ENCODE data around the gene CCDC154.
"Not testable (repeated sequence)": the region's sequence is repeated elsewhere in the genome, so short reads cannot be mapped to it uniquely, and the experiment has no call there.

The CCDC154 gene

DNA sequence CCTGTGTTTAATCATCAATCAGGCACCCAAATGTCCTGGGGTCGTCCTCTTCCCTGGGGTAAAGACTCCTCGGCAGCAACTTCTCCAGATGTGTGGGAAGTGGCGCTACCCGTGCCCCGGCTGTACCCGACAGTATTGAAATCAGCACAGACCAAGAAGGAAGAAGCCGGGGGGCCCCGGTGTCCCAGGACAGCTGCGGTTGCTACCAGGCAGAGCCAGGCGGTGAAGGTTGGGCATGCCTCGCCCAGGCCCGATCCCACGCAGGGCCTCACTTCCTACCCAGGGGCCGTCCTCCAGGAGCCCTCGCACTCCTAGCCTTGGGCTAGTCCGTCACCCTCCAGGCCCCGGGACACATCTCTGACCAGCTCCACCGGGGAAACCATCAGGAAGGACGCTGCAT is 9.0 kb upstream of the CCDC154 start:
- no peak for DNase-seq (ENCODE audit: low read depth)

DNA sequence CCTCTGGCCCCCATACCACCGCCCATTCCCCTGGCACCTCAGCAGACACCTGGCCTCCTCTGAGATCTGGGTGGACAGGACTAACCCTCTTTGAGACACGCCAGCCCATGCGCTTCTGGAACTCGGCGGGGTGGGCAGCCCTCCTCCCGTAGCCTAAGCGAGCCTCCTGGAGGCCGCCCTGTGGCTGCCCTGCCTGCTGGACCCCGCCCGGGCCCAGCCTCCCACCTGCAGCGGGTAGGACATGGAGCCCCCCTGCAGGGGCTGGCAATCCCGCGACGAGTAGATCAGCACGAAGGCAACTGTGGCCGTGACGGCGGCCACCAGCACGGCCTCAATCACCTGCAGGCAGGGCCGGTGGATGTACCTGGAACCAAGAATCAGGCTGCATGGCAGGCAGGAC is 8.2 kb upstream of the CCDC154 start:
- no peak for DNase-seq (ENCODE audit: low read depth)

DNA sequence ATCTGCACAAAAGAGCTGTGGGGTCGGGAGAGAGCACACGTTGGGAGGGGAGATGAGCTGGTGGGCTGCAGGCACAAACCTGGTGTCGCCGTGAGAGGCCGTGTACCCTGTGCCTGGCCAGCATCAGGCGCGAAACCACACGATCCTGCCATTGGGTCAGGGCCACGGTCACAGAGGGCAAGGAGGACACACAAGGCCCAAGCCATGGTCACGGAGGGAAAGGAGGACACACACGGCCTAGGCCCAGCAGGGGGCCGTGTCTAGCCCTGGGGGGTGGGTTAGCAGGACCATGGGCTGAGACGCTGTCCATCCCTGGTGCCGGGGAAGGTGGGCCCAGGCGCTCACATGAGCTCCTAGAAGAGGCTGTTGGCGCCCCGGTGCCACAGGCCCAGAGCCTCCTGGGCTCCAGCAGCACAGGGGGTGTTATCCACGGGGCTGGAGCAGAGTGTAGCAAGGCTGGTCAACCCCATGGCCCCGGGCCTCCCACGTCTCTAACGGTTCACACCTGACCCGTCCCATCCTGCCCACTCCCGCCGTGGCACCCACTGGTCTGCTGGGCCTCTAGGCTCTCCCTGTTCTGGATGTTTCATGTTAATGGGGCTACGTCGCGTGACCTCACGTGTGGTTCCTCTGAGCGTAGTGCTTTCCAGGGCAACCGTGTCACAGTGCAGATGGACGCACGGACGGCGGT is 7.5 kb upstream of the CCDC154 start:
- no peak for DNase-seq (ENCODE audit: low read depth)

DNA sequence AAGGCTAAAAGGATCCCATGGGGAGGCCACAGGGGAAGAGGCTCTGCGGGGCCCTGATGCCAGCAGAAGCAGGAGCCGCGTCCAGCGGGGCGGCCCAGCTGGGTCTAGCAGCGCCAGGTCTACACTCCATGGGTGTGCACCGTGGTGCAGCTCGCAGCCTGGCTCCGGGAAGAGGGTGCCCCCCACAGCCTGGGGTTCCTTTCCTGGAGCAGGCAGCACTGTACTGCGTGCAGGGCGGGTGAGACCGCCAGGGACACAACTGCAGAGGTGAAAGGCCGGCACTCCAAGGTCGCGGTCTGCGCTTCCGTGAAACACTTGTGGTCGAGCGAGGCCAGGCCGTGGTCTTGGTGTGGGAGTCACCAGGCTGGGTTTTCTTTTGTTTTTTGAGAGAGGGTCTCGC is 6.5 kb upstream of the CCDC154 start:
- no peak for DNase-seq (ENCODE audit: low read depth)

DNA sequence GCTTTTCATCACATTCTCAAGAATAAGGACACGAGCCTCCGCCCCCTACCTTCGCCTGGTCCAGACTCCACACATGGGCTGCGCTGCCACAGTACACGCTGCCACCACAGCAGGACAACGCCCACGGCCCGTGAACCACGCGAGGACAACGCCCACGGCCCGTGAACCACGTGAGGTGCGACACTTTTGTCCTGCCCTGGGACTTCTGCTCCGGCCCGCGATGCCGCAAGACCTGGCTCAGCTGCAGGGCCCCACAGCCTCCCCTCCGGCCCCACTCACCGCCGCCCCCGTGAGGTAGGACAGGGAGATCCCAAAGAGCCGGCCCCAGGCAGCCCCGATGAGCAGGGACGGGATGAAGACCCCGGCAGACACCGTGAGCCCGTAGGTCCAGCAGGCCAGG is 5.9 kb upstream of the CCDC154 start:
- DNase-seq (ENCODE audit: low read depth) = no peak

DNA sequence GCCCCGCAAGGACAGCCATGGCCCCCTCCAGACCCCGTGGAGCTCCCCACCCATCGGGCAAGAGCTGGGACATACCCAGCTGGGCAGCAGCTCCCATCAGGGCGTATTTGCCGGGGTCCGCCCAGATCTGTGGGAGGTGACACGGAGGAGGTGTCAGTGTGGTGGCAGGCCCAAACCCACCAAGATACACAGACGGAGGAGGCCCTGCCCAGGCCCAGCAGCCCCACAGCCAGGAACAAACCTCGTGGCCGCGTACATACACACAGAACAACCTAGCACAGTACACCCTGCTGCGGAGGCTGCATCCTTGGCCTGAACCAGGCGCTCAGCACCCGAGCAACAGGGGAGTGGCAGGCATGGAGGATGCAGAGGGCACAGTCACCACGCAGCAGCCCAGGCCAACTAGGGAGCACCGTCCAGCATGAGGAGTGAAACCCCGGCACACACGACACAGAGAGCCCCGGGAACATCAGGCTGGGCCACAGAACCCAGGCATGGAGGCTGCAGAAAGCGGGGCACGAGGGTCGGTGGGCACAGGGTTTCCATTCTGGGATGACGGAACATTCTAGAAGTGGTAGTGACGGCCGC is 4.9 kb upstream of the CCDC154 start:
- DNase-seq (ENCODE audit: low read depth) = no peak

DNA sequence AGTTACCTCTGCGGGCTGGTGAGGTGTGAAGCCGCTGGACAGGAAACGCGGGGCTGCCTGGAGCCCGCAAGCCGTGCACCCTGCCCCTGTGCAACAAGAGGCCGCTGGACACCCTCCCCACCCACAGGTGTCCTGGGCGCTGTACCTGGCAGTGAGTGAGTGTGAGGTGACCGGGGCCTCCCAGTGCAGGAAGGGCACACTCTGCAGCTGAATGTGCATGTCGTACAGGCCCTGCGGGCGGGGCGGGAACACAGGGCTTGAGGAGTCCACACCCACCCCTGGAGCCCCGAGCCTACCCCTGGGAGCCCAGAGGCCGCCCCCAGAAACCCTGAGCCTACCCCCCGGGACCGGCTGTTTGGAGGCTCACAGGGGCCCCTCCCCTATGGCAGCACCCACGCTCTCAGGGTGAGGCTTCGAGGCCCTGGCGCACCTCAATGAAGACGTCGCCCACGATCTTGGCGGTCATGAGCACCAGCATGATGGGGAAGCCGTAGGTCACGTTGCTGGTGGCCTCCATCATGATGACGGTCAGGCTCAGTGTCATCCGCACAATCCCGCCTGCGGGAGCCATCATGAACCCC is 4.3 kb upstream of the CCDC154 start:
- no peak for DNase-seq (ENCODE audit: low read depth)

DNA sequence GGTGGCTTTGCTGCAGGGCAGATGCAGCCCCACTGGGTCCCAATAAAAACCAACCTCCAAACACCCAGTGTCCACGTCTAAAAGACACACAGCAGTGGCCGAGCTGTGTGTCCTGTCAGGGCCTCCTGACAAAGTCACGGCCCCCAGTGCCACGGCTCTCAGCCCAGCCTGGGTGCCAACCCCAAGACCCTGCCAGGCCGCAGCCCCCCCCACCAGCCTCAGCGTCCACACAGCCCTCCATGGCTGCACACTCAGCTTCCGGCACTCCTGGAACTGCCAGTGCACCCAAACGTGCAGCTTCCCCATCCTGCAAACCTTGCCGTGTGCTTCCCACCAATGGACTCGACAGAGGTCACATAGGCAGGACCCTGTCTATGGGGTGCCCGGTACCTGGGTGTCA is 3.6 kb upstream of the CCDC154 start:
- no peak for DNase-seq (ENCODE audit: low read depth)

DNA sequence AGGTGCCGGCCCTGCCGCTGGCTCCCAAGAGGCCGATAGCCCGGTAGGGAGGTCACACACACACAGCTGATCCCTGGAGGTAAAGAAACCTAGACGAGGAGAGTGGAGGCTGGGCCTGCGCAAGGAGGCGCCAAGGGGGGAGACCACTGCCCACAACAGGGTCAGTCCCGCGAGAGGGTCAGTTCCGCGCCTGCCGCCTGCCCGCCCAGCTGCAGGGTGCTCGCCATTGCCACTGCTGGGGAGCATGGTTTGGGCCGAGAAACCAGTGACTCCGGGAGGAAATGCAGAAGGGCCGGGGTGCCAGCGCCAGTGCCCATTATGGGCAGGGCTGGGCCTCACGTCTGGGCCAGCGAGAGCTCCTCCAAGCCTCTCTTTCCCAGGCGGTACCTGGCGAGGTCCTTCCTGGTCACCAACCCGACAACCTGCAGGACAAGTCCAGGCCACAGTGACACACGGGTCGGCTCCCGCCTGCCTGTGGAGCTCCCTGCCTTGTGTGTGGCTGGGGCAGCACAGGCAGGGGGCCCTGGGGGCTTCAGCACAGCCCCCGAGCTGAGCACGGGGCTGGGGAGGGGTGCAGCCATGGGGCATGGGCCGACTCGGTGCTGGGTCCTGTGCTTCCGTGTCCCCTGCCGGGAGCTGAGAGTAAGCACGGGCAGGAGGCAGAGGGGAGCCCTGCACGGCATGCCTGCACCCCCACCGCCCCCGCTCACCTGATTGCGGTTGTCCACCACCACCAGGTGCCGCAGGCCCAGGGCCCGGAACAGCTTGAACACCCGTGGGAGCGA is 2.1 kb upstream of the CCDC154 start:
- DNase-seq (ENCODE audit: low read depth) = no peak

DNA sequence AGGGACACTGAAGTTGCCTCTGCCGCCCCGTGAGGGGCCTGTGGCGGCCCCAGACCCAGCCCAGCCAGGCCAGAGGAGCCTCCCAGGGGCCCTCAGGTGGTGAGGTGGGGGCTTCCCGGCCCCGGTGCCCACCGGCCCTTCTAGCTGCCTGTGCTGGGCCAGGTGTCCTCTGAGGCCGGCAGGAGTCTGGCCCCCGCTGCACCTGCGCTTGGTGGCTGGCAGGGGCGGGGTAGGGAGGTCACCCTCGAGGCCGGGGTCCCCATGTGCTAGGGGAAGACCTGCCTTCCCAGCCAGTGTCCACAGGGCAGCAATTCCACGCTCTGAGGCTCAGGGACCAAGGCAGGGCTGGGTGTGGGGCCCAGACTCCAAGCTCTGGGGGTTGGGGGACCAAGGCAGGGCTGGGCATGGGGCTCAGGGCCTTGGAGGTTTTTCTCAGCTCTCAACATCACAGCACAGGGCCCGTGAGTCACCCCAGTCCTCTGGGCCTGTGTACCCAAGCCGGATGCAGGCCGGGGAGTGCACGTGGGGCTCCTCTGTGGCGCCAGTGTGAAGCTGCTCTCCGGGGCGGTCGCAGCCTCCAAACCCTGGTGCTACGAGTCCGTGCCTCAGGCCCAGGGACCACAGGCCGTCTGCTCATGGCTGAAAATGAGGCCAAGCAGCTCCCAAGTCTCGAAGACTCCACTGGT is 1.3 kb upstream of the CCDC154 start:
- no peak for DNase-seq (ENCODE audit: low read depth)

DNA sequence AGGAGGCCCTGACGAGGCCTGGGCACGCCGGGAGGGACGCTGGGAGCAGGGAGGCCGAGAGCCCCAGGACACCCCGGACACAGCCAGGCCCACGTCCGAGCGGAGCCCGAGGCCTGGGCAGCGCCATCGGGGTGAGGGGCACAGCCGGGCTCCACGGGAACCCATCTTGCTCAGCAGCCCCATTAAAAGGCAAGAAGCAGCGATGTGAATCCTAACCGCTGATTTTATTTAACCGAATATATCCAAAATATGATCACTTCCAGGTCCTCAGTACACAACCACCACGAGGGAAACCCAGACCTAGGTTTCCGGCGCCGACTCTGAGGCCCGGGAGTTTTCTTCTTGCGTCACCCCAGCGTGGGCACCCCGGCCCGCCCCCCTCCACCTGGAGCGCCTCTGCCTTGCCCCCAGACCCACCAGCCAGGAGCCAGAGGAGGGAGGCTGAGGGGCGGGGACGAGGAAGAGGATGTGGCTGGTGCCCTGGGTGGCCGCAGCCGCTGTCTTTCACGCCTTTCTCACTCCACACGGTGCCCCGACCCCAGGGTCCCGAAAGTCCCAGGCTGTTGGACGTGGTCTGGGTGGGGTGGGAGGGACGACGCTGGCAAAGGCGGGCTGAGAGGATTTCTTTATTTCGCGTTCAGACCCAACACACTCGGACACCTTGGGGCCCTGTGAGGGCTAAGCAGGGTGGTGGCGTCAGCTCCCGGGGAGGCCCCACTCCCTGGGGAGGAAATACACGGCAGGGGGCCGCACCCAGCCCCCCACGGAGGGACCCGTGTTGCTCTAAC is 568 bp upstream of the CCDC154 start:
- DNase-seq (ENCODE audit: low read depth) = no peak

DNA sequence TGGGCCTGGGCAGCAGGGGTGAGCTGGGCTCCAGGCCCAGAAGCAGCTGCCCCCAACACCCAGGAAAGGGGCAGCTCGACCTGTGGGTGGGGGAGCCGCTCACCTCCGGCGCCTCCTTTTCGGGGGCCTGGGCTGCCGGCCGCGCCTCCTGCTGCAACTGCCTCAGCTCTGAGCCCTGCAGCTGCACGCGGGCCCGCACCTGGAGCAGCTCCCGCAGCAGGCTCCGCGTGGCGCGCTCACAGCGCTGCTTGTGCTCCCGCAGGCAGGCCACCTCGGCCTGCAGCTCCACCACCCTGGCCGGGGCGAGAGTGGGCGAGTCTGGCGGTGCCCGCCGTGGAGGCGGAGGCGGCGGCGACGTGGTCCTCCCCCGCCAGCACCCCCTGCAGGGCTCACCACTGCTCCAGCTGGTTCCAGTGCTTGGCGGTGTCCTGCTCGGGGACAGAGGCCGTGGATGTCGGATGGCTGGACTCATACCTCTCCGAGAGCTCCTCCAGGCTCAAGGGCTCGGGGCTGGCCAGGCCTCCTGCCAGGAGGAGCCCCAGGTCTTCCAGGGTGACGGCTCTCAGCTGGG is 868 bp downstream of the CCDC154 start:
- DNase-seq (ENCODE audit: low read depth) = no peak

DNA sequence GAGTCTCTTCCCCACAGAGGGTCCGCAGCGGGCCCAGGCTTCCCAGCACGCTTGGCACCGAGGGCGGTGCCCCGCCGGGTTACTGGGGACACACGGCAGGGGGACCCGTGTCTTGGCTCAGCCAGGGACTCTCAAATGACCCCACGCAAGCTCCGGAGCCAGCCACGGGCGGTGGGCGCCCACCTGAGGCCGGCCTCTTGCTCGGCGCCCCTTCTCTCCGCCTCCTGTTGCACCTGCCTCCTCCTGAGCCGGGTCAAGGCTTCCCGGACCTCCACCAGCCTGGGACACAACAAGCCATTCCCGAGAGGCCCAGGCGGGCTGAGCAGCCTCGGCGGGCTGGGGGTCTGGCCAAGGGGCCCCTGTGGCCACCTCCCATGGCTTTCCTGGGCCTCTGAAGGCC is 1.7 kb downstream of the CCDC154 start:
- DNase-seq (ENCODE audit: low read depth) = no peak

DNA sequence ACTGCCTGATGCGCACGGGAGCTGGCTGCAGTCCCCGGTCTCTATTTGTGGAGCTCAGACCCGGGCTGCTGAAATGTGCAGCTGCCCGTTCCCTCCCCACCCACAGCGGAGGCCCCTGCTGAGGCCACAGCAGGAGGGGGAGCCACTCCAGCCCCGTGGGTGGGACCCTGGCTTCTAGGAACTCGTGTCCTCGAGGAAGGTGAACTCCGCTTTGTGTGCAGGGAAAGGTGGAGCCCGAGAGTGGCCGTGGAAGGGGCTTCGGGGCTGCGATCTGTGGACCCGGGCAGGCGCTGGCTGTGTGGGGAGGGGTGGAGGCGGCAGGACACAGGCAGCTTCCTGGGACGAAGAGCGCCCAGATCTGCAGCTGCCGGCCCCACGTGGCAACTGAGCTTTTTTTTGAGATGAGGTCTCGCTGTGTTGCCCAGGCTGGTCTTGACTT is 2.9 kb downstream of the CCDC154 start:
- DNase-seq (ENCODE audit: low read depth) = no peak

DNA sequence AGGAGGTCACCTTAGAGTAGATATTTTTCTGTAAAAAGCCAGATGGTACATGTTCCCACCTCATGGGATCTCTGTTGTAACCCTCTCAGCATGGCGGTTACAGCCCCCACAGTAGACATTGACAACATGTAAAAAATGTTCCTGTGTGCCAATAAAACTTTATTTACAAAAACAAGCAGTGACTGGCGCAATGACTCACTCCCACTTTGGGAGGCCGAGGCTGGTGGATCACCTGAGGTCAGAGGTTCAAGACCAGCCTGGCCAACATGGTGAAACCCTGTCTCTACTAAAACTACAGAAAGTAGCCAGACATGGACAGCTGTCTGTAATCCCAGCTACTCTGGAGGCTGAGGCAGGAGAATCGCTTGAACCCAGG is 4.7 kb downstream of the CCDC154 start:
- DNase-seq (ENCODE audit: low read depth) = not testable (repeated sequence)

DNA sequence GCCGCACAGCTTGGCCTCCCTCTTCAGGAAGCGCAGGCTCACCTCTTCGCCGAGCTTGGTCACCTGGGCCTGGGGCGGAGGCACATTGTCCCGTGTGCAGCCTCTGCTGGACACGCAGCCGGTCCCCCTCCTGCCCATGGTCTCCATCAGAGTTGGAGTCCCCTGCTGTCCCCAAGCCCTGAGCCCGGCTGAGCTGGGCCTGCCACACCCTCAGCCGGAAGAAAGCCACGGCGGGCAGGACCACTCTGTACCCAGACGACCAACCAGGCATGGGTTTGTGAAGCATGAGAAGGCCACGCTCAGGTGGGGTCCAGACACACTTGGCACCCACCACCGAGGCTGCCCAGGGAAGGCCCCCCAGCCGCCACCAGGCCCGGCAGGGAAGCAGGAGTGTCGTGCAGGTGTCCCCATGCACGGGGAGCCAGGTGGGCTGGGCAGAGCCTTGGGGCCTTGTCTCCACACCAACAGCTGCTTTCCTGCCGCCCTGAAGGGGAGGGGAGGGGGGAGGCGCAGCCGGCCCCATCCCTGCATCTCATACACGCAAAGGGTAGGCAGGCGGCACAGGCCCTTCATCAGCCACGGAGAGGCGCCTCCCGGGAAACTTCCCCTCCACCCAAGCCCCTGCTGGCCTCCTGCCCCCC is 5.2 kb downstream of the CCDC154 start:
- DNase-seq (ENCODE audit: low read depth) = no peak

DNA sequence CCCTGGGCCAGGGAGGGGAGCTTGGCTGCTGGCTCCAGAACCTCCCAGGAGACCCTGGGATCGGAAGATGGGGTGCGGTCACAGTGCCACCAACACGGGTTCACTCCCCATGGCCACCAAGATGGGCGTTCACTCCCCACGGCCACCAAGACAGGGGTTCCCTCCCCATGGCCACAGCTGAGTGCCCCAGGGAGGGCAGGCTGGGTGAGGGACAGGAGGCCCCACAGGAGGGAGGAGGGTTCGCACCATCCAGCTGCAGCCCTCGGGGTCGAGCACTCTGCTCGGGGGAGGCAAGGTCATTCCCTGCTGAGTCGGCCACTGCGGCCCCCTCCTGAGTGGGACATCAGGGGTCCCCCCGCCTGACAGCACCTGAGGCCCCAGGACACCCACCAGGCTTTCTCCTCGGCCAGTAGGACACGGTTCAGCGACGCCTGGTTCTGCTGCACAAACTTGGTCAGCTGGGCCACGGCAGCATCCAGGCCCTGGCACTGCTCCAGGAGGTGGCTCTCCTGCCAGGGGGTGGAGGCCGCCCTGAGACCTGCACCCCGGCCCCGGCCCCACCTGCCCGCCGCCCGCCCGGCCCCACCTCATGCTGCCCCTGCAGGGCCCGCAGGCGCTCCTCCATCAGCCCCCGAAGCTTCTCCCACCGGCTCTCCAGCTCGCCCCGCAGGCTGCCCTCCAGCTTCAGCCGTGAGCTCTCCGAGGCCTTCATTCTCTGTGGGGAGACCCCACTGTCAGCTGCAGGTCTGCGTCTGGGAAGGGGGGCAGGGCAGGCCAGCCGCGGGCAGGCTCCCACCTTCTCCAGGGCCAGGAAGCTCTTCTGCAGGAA is 5.9 kb downstream of the CCDC154 start:
- DNase-seq (ENCODE audit: low read depth) = no peak

DNA sequence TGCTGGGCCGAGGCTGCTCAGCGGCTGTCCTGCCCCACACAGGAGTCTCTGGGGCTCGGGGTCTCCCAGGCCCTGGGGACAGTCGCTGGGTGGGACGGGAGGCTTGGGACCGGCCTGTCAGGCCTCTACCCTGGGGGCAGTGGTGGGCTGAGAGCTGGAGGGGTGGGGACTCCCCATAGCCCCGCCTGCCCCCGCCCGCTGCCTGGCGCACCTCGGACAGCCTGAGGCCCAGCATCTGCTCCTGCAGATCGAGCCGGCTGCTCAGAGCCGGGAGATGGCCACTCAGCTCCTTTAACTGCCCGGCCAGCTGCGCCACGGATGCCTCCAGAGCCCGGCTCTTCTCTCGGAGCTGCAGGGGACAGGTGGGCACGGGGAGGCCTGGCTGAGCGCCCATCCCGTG is 6.8 kb downstream of the CCDC154 start:
- no peak for DNase-seq (ENCODE audit: low read depth)

DNA sequence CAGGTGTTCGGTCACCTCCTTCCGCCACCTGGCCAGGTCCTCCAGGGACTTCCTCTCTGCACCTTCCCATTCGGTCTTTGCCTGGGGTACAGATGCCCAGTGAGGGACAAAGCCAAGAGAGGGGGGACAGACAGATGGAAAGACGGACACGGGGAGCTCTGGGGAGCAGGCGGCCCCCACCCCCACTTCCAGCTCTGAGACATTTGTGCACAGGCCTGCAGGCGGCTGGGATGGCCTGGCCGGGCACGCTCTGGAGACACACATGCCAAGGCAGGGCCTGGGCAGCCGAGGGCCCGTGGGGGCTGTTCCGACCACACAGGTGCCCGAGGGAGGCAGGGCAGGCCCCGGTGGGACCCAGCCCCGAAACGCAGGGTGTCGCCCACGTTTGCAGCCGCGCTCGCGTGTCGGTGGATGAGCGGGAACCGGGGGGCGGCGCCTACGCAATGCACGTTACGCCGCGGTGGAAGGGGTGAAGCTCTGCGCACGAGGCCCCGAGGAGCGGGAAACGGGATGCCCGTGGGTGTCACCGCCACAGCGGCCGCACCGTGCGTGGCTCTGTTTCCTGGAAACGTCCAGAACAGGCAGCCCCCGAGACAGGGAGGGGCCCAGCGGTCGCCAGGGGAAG is 7.5 kb downstream of the CCDC154 start:
- DNase-seq (ENCODE audit: low read depth) = no peak
